ENCODE data around the gene NOP53. TPM values are rescaled to one million over a fixed set of nuclear protein-coding genes. Genes with fewer than 3 reads are reported as not detected.

NOP53 gene
- total RNA-seq = 144 TPM

GRCh38 chr19:47745010-47745901 is at the start of gene NOP53:
Gene NOP53, plus strand, starts transcription at chr19:47745546. Its CDS starts 14 bp downstream, at chr19:47745560.

DNA sequence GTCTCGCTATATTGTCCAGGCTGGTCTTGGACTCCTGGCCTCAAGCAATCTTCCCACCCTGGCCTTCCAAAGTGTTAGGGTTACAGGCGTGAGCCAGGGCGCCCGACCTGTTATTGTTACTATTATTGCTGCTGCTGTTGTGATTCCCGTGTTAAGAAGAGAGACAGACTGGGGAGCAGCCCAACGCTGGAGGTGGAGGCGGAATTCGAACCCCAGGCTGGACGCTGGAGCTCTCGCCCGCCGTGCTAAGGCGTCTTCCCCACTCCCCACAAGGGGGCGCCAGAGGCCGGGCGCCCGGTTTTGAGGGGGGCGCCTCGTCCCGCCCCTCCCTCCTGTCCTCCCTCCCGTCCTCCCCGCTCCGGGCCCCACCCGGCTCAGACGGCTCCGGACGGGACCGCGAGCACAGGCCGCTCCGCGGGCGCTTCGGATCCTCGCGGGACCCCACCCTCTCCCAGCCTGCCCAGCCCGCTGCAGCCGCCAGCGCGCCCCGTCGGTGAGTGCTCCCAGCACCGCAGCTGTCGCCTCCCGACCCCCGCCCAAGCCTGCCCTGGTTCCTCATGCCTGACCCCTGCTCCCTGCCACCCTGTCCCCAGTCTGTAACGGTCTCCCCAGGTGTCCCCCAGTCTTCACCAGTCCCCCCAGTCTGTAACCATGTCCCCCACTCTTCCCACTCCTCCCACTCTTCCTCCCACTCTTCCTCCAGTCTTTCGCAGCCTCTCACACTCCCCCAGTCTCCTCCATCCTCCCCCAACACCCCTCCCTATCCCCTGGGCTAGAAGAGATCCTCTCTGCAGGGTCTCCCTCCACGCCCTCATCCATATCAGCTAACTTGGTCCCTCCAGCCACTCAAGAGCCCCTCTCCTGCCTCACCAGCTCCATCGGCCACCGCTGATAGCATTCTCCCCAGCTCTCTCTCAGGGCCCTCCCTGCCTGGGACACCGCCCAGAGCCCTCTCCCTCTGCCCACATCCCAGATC is 32.0 kb upstream of the NOP53 start, which contains the start of gene EHD2:
Gene EHD2, plus strand, starts transcription at position 377 of the 976 bp plus-strand sequence. CDS start 3,191 bp downstream, outside the sequence.

GRCh38 chr19:47778049-47778953 is 33.0 kb downstream of the NOP53 start, which contains the start of gene SELENOW:
Gene SELENOW, plus strand, starts transcription at chr19:47778703. Its CDS starts 83 bp downstream, at chr19:47778786.

GRCh38 chr19:47804451-47804850 is 59.1 kb downstream of the NOP53 start, which contains the start of gene TPRX1:
Gene TPRX1, minus strand, starts transcription at chr19:47804551. Its CDS starts 12 bp downstream, at chr19:47804539.

Small RNA genes within 50 kb of the gene (small RNA-seq; reads per million reads assigned to genes)
- not detected for gene AC008745.1 (ENCODE audit: low replicate concordance)
- gene SNORD23 (ENCODE audit: low replicate concordance) = not detected

Other genes with a start within 250 kb of the NOP53 start
- gene NAPA, start 230.5 kb upstream of the NOP53 start, total RNA-seq = 78.7 TPM
- 0.18 TPM for gene ZNF541, start 172.4 kb upstream of the NOP53 start, total RNA-seq
- 17.7 TPM for gene BICRA, start 136.4 kb upstream of the NOP53 start, total RNA-seq
- gene EHD2, start 32.1 kb upstream of the NOP53 start, total RNA-seq = 46.1 TPM
- 172 TPM for gene SELENOW, start 33.2 kb downstream of the NOP53 start, total RNA-seq
- gene TPRX1, start 59.0 kb downstream of the NOP53 start, total RNA-seq = not detected
- not detected for gene CRX, start 76.4 kb downstream of the NOP53 start, total RNA-seq
- gene TPRX2, start 113.7 kb downstream of the NOP53 start, total RNA-seq = not detected
- gene SULT2A1, start 140.8 kb downstream of the NOP53 start, total RNA-seq = 0.41 TPM
- not detected for gene BSPH1, start 246.6 kb downstream of the NOP53 start, total RNA-seq
- not detected for gene ELSPBP1, start 249.1 kb downstream of the NOP53 start, total RNA-seq

Measured in metanephros (tissue), 2 donors.